ENCODE results near the gene FILIP1L.

- TF ChIP-seq CTCF (IDR thresholded peaks at IDR 0.05) = no peak
- no peak for TF ChIP-seq EP300 (IDR thresholded peaks at IDR 0.05)
Observed at GRCh38 chr3:100158918-100159330, 44.6 kb upstream of the FILIP1L start.
